GM12878 (cell line): ENCODE measurements around the gene FSCB. TPM values are rescaled to one million over a fixed set of nuclear protein-coding genes. Genes with fewer than 3 reads are reported as not detected.

Experiments used
- ATAC-seq: fragments of 200-7000 bp; cut with Tn5 transposase; 3 replicates; pipeline ENCODE4 v1.9.1; 2020; ENCODE audit warnings: mild to moderate bottlenecking, moderate library complexity
- BruUV-seq: library from RNA; stranded (reverse); fragments of 400-500 nt; replicated peaks from 2 replicates; lab custom pipeline; 2021; lab: Mats Ljungman, UMichigan
- CTCF ChIA-PET: fragments of 300-600 bp; sonication (Branson Sonifier 250); formaldehyde crosslinking; extraction: SDS; loops from one replicate; lab custom pipeline; 2021; ENCODE audit warnings: inconsistent platforms; lab: Yijun Ruan, JAX
- POLR2A ChIA-PET: fragments of 350-600 bp; formaldehyde crosslinking; extraction: SDS; loops from one replicate; lab custom pipeline; 2021; ENCODE audit warnings: inconsistent platforms; lab: Charles Lee
- RAD21 ChIA-PET: fragments of 300-600 bp; sonication (Branson Sonifier 250); formaldehyde crosslinking; loops from one replicate; lab custom pipeline; 2023; ENCODE audit warnings: antibody characterized with exemption; ENCODE audit not compliant: unreplicated experiment; lab: Charles Lee
- SMC1A ChIA-PET: fragments of 300-600 bp; sonication (Branson Sonifier 250); formaldehyde crosslinking; loops from one replicate; lab custom pipeline; 2023; ENCODE audit not compliant: unreplicated experiment, uncharacterized antibody; lab: Charles Lee
- DNase-seq: peaks from one replicate; pipeline ENCODE4 v3.0.0-alpha.2; 2011; ENCODE audit warnings: low read depth, low spot score
- FAIRE-seq: peaks from 3 replicates; lab custom pipeline; 2011; peaks lifted over from hg19 to GRCh38; lab: Jason Lieb, UNC
- H2AFZ ChIP-seq: 2 replicates; pipeline ENCODE4 v1.6.0; 2011; ENCODE audit warnings: low read depth, low read length, control low read depth; ENCODE audit not compliant: control insufficient read depth
- H3K27ac ChIP-seq: 2 replicates; pipeline ENCODE4 v1.5.1; 2011; ENCODE audit warnings: control low read depth; ENCODE audit not compliant: control insufficient read depth, insufficient read depth
- H3K27me3 ChIP-seq, 2 experiments: replicated peaks in 1 of 2; 2 replicates each; pipeline versions ENCODE4 v1.6.0 to v1.6.1; 2011; ENCODE audit warnings: low read length in 1 of 2; ENCODE audit not compliant: control insufficient read depth in 2 of 2, insufficient read depth in 2 of 2
- H3K36me3 ChIP-seq, 2 experiments: 2 replicates each; pipeline ENCODE4 v1.5.1; 2011; ENCODE audit warnings: low read length in 1 of 2; ENCODE audit not compliant: control insufficient read depth in 2 of 2, insufficient read depth in 2 of 2
- H3K4me1 ChIP-seq: 2 replicates; pipeline ENCODE4 v1.6.1; 2011; ENCODE audit warnings: mild to moderate bottlenecking, low read length, moderate library complexity, mixed read lengths; ENCODE audit not compliant: control insufficient read depth, insufficient read depth
- H3K4me2 ChIP-seq: 2 replicates; pipeline ENCODE4 v1.6.0; 2011; ENCODE audit warnings: control low read depth; ENCODE audit not compliant: control insufficient read depth, insufficient read depth
- H3K4me3 ChIP-seq: fragments of 200-600 bp; sonication (generic); 2 replicates; pipeline ENCODE4 v1.5.1; 2016
- H3K79me2 ChIP-seq: 2 replicates; pipeline ENCODE4 v1.6.0; 2011; ENCODE audit warnings: low read length; ENCODE audit not compliant: control insufficient read depth, insufficient read depth
- H3K9ac ChIP-seq: 2 replicates; pipeline ENCODE4 v1.8.0; 2011; ENCODE audit warnings: low read length, control low read depth, mixed read lengths; ENCODE audit not compliant: control insufficient read depth, insufficient read depth
- H3K9me3 ChIP-seq: replicated peaks from 3 replicates; pipeline ENCODE4 v1.5.1; 2011; ENCODE audit warnings: mild to moderate bottlenecking, low read length; ENCODE audit not compliant: control insufficient read depth, insufficient read depth
- H4K20me1 ChIP-seq: 2 replicates; pipeline ENCODE4 v1.6.0; 2011; ENCODE audit not compliant: control insufficient read depth, insufficient read depth
- HCFC1 ChIP-seq: fragments of 150-350 bp; IDR thresholded peaks from 2 replicates; pipeline ENCODE4 v1.6.1; 2014; ENCODE audit warnings: low read length
- NR2F1 ChIP-seq: fragments of 450-650 bp; conservative IDR thresholded peaks from 2 replicates; pipeline ENCODE4 v1.6.1; 2017; ENCODE audit warnings: mild to moderate bottlenecking
- PAX5 ChIP-seq: IDR thresholded peaks from 2 replicates; pipeline ENCODE4 v1.6.1; 2011; ENCODE audit warnings: low read depth, low read length, borderline replicate concordance
- PKNOX1 ChIP-seq: fragments of 450-650 bp; IDR thresholded peaks from 2 replicates; pipeline ENCODE4 v1.6.1; 2016; ENCODE audit warnings: mild to moderate bottlenecking
- POLR2AphosphoS2 ChIP-seq: IDR thresholded peaks from 2 replicates; pipeline ENCODE4 v1.6.1; 2011; ENCODE audit warnings: low read depth, mild to moderate bottlenecking, low read length, improper control_type of control experiment, moderate library complexity
- USF2 ChIP-seq: IDR thresholded peaks from 2 replicates; pipeline ENCODE4 v1.6.1; 2011; ENCODE audit warnings: low read depth, low read length, improper control_type of control experiment, borderline replicate concordance
- whole genome bisulfite sequencing: methylation state at CpG from one replicate; pipeline ENCODE4 v1.1.6; 2016; ENCODE audit warnings: low lambda C conversion rate; ENCODE audit not compliant: insufficient replicate concordance, insufficient coverage; ENCODE audit errors: missing lambda C conversion rate; 5-methylcytosine and 5-hydroxymethylcytosine counted together
- in situ Hi-C: fragments of 300-500 bp; cut with MboI; formaldehyde crosslinking; loops from 9 replicates; pipeline ENCODE4 v1.14.3; 2018; ENCODE audit warnings: mixed read lengths
- intact Hi-C: fragments of 100-400 bp; cut with micrococcal nuclease; formaldehyde crosslinking; loops from one replicate; pipeline ENCODE4 v1.14.2; 2022; ENCODE audit not compliant: unreplicated experiment
- polyA plus RNA-seq, 11 experiments: library from polyadenylated mRNA; depleted of rRNA in 4 of 11; unstranded in 6 of 11; stranded (reverse) in 5 of 11; fragments of >200 nt; fragmentation: Nextera tagmentation in 4 of 11; fragmentation: Illumina TruSeq in 1 of 11; extraction: Ambion mirVana in 4 of 11; extraction: Trizol in 1 of 11; gene quantifications; 1 replicate in 1 of 11; 2 replicates in 10 of 11; pipeline versions ENCODE4 v1.2.1 to v1.2.3, GENCODE V29; 2011 to 2016; ENCODE audit warnings: inconsistent platforms in 2 of 11, missing spikeins in 2 of 11, low read depth in 1 of 11
- total RNA-seq, 4 experiments: library from RNA; depleted of rRNA in 3 of 4; stranded (reverse); fragments of >200 nt in 3 of 4; fragmentation: Illumina TruSeq in 1 of 4; extraction: Trizol in 1 of 4; gene quantifications; 2 replicates each; pipeline versions ENCODE4 v1.2.1 to v1.2.3, GENCODE V29; 2013 to 2021
- TF ChIP-seq, protein P1 (sequence below): fragments of 450-650 bp; conservative IDR thresholded peaks from 2 replicates; pipeline ENCODE4 v1.6.1; 2017; ENCODE audit warnings: mild to moderate bottlenecking, moderate library complexity
- TF ChIP-seq, protein P2 (sequence below): IDR thresholded peaks from 2 replicates; pipeline ENCODE4 v1.6.1; 2011; ENCODE audit warnings: borderline replicate concordance, low read depth, mild to moderate bottlenecking, moderate library complexity, low read length; ENCODE audit not compliant: insufficient read depth, poor library complexity, severe bottlenecking

FSCB gene
- total and polyA plus RNA-seq, 10 of the 15 experiments (the other 5 are each of a cell fraction or from before 2014, with no cell fraction given), result not detected

- TF ChIP-seq USF2 (no peak), POLR2AphosphoS2 (no peak)
- TF ChIP-seq, all 136 proteins: peak for 0
These were observed 1.8 kb upstream of the FSCB start (continued) for GRCh38 chr14:44508834-44509233.

DNA sequence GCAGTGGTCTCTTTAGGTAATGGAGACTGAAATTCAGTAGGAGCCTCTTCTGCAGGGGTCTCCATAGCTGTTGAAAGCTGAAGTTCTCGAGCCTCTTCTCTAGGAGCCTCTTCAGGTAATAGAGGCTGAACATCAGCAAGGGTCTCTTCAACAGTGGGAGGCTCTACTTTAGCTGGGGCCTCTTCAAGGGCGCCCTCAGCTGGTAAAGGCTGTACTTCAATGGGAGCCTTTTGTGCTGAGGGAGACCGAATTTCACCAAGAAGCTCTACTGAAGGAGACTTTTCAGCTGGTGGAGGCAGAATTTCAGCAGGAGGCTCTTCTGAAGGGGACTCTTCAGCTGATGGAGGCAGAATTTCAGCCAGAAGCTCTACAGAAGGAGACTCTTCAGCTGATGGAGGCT is 1.5 kb downstream of the FSCB start:
- H3K79me2 ChIP-seq, result no peaks in the 10 kb centered on the region
- DNase-seq (no peak), ATAC-seq (no peak), FAIRE-seq (no peak)
- H2AFZ ChIP-seq, result no peak overlapping the region
- WGBS, result 0% methylated on average over 3 of the region's 3 CpGs
- no peaks in the 10 kb centered on the region for H3K9me3 ChIP-seq
- no peaks in the 10 kb centered on the region for H3K36me3 ChIP-seq
- no peak overlapping the region for H3K27ac ChIP-seq
- H3K4me2 ChIP-seq, result no peak overlapping the region
- H3K4me3 ChIP-seq, result no peak overlapping the region
- in situ Hi-C loops (no loop called here), intact Hi-C loops (no loop called here)
- H3K4me1 ChIP-seq, result no peaks in the 10 kb centered on the region
- no peak overlapping the region for H3K9ac ChIP-seq
- TF ChIP-seq HCFC1, result no peak
- TF ChIP-seq, protein P1, sequence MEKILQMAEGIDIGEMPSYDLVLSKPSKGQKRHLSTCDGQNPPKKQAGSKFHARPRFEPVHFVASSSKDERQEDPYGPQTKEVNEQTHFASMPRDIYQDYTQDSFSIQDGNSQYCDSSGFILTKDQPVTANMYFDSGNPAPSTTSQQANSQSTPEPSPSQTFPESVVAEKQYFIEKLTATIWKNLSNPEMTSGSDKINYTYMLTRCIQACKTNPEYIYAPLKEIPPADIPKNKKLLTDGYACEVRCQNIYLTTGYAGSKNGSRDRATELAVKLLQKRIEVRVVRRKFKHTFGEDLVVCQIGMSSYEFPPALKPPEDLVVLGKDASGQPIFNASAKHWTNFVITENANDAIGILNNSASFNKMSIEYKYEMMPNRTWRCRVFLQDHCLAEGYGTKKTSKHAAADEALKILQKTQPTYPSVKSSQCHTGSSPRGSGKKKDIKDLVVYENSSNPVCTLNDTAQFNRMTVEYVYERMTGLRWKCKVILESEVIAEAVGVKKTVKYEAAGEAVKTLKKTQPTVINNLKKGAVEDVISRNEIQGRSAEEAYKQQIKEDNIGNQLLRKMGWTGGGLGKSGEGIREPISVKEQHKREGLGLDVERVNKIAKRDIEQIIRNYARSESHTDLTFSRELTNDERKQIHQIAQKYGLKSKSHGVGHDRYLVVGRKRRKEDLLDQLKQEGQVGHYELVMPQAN, result no peak
- TF ChIP-seq PAX5, result no peak
- TF ChIP-seq, protein P2, sequence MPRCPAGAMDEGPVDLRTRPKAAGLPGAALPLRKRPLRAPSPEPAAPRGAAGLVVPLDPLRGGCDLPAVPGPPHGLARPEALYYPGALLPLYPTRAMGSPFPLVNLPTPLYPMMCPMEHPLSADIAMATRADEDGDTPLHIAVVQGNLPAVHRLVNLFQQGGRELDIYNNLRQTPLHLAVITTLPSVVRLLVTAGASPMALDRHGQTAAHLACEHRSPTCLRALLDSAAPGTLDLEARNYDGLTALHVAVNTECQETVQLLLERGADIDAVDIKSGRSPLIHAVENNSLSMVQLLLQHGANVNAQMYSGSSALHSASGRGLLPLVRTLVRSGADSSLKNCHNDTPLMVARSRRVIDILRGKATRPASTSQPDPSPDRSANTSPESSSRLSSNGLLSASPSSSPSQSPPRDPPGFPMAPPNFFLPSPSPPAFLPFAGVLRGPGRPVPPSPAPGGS, result no peak
- TF ChIP-seq PKNOX1, result no peak
- no peak for TF ChIP-seq NR2F1
- no peaks in the 10 kb centered on the region for H3K27me3 ChIP-seq
- no peaks in the 10 kb centered on the region for H4K20me1 ChIP-seq
- CTCF ChIA-PET, result no interaction called here
- SMC1A ChIA-PET, result no interaction called here
- RAD21 ChIA-PET, result no interaction called here
- POLR2A ChIA-PET, result no interaction called here
- no TSS peak for BruUV-seq
